Stimulated activated CD4-positive, alpha-beta T cell treated with anti-CD3 and anti-CD28 coated beads, Interleukin-2, amount 100 ng/mL, for 4 hours (primary cell): Measurements from ENCODE around the gene EHMT1.
"Not testable (repeated sequence)": the region's sequence is repeated elsewhere in the genome, so short reads cannot be mapped to it uniquely, and the experiment has no call there.

Source experiments
- DNase-seq: peaks from one replicate; pipeline ENCODE4 v3.0.0-alpha.2; 2020; ENCODE audit warnings: low read depth

Gene EHMT1

DNA sequence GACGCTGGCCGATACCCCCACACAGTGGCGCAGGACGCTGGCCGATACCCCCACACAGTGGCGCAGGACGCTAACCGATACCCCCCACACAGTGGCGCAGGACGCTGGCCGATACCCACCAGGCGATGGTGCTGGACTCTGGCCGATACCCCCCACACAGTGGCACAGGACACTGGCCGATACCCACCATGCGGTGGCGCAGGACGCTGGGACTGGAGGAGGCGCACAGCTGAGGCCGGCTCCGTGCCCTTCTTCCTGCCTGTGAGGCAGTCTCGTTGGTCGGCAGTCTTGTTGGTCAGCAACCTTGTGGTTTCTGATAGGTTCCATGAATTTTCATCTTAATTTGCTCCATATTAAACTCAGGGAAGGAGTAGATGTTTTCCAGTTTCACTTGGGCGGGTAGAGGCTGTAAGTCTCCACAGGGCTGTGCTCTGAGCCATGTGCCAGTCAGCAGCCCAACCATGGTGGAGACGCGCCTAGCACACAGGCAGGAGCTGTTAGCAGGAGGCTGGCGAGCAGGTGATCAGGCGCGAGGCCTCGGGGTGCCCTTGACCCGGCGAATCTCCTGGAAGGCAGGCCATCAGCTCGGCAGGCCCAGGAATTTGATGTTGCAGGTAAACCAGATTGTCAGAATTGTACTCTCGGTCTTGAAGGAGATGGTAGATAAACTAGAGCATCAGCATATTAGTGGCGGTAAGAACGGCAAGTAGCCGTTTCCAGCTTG, 75.6 kb downstream of the EHMT1 start:
- no peak for DNase-seq

GRCh38 chr9:137694962-137695875, 76.4 kb downstream of the EHMT1 start:
- DNase-seq: no peak

GRCh38 chr9:137696136-137696925, 77.5 kb downstream of the EHMT1 start:
- no peak for DNase-seq

- DNase-seq: no peak
Measured at GRCh38 chr9:137697193-137697592, 78.4 kb downstream of the EHMT1 start.

DNA sequence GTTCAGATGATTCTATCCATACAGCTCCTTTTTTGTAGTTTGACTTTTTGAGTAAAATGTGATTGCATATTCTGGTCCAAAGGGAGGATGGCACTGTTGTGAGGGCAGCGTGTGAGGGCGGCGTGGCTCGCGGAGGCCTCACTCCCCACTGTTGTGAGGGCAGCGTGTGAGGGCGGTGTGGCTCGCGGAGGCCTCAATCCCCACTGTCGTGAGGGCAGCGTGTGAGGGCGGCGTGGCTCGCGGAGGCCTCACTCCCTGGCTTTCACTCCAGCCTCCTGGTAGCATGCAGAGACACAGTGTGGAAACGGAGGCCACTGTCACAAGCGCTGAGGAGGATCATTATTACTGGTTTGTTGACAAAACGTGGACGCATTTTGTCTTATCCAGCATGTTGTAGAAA, 79.0 kb downstream of the EHMT1 start:
- DNase-seq: no peak

GRCh38 chr9:137700911-137701310, 82.1 kb downstream of the EHMT1 start:
- DNase-seq: no peak

- no peak for DNase-seq
Measured at GRCh38 chr9:137702615-137703379, 84.0 kb downstream of the EHMT1 start.

- DNase-seq: no peak
Measured at GRCh38 chr9:137703842-137704508, 85.2 kb downstream of the EHMT1 start.

- no peak for DNase-seq
Measured at GRCh38 chr9:137705443-137705863, 86.6 kb downstream of the EHMT1 start.

DNA sequence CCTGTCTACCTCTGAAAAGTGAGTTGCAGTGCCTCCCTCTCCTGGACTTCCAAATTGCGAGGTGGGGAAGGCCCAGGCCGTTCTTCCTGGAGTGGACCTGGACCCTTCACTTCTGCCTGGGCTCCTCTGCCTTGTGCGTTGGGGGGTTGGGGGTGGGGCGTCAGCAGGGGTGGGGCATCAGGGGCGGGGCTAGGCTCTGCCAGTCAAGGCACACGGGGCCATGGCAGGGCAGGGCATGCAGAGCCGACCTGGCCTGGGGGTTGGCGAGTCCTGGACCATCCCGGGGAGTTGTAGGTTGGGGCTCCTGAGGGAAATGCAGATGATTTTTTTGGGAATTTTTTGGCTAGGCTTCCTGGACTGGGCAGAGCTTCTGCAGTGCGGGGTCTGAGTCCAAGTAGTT, 87.1 kb downstream of the EHMT1 start:
- no peak for DNase-seq

- no peak for DNase-seq
Measured at GRCh38 chr9:137707361-137707760, 88.6 kb downstream of the EHMT1 start.

DNA sequence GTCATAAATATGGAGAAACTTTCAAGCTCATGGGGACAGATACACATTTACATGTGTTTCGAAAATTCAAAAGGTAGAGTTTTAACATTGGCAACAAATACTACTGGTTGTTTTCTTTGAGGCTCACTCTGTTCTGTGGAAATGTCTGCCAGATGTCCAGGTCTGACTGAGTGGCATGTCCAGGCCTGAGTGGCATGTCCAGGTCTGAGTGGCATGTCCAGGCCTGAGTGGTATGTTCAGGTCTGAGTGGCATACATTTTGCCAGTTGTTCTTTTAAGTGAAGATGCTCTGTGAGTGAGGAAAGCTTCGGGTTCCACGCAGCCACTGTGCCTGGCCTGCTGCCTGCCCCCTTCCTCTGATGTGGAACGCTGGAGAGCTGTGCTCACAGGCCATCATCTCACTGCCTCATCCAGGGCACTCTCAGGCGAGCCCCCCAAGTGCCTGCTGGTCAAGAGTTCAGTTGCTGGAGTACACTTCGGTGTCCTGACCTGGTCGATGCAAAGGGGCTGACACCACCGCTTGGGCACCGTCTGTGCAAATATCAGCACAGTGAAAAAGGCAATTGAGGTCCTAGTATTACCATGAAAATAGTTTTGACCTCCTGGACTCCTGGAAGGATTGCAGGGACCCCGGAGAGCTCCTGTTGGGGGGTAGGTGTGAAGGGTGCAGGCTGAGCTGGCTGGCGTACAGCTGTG, 89.9 kb downstream of the EHMT1 start:
- DNase-seq: no peak

DNA sequence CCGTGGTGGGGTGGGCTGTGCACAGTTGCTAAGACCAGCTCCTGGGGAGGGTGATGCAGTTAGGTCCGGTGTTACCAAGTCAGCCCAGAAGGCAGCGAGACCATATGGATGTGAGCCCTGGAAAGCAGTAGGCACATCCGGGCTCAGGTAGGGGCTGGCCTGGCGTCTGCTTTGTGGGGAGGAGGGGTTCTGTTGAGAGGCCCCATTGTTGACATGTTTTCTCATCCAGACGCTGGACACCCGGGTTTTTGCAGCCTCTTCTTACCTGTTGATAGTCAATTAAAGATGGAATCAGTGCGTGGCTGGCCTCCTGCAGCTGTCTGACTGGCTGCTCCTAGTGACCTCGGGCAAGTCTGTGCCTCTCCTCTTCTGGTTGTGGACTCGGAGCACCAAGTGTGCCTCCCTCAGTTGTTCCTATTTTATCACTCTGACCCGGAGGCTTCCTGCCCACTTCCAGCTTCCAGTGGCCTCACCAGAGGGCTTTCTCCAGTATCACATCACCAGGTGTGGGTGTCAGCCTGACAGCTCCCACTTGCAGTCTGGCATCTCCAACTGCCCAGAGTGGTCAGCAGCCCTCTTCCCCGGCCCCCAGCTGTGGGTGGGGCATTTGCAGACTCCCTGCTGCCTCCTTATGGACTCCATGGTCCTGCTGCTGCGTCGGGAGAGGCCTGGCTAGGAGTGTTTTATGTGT, 90.8 kb downstream of the EHMT1 start:
- DNase-seq: no peak

DNA sequence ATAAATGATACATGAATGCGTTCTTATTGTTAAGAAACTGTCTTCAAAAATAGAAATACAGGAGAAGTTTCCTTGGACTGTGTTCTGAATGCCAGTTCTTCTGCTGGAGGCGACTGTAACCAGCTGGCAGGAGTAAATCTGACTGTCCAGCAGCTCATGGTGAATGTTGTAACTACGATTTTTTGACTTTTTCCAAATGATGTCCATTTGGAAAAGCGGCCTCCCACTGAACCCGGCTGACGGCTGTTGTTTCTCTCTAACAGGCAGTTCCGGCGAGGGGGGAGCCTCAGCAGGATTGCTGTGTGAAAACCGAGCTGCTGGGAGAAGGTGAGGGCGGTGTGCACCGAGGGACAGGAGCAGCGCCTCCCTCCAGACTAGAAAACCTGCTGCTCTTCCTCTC, 91.9 kb downstream of the EHMT1 start:
- no peak for DNase-seq

- no peak for DNase-seq
Measured at GRCh38 chr9:137711678-137712105, 92.9 kb downstream of the EHMT1 start.

GRCh38 chr9:137715321-137715720, 96.5 kb downstream of the EHMT1 start:
- DNase-seq: no peak

GRCh38 chr9:137715866-137716693, 97.3 kb downstream of the EHMT1 start:
- DNase-seq: not testable (repeated sequence)

DNA sequence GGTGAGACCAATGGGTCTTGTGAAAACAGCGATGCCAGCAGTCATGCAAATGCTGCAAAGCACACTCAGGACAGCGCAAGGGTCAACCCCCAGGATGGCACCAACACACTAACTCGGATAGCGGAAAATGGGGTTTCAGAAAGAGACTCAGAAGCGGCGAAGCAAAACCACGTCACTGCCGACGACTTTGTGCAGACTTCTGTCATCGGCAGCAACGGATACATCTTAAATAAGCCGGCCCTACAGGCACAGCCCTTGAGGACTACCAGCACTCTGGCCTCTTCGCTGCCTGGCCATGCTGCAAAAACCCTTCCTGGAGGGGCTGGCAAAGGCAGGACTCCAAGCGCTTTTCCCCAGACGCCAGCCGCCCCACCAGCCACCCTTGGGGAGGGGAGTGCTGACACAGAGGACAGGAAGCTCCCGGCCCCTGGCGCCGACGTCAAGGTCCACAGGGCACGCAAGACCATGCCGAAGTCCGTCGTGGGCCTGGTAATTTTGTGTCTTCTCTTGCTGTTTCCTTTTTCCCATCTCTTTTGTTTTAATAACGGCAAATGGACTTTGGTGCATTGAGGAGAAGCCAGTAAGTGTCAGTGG, 98.0 kb downstream of the EHMT1 start:
- DNase-seq: no peak
